ENCODE data around the gene DTHD1.

The DTHD1 gene

DNA sequence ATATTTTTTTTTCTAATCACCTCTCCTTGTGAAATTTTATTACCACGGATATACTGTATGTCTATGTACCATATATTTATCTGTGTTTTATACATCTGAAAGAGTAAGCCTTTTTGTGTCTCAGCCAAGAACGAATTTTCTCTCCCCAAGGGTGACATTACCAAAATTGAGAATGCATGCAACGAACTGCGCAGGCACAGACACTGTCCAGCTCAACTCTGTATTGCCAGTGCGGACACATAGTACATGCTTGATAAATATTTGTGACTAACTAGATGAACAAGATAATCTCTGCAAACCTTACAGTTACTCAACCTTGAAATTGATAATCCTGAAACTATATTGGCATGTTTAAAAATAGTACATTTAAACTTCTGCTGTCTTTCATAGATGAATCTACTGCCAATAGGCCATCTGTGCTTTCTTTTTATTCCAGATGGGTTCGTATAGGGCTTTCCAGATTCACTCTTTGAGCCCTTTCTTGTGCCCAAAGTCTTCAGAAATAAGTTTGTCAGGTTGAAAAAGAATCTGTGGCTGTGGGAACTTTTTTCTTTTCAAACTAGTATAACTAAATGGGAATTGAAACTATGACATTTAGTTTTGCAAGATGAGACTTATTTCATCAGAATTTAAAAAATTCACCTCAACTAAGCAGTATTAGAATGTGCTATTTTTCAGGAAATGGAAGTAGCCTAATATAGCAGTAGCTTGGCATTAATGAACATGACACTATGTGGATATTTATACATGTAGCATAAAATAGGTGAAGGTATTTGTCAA is 38.9 kb downstream of the DTHD1 start:
- no peak for DNase-seq

- no peak for DNase-seq
Observed at GRCh38 chr4:36321176-36321575, 39.8 kb downstream of the DTHD1 start.

- no peak for DNase-seq
Observed at GRCh38 chr4:36322921-36323354, 41.5 kb downstream of the DTHD1 start.

- DNase-seq = no peak
Observed at GRCh38 chr4:36323816-36324419, 42.5 kb downstream of the DTHD1 start.

DNA sequence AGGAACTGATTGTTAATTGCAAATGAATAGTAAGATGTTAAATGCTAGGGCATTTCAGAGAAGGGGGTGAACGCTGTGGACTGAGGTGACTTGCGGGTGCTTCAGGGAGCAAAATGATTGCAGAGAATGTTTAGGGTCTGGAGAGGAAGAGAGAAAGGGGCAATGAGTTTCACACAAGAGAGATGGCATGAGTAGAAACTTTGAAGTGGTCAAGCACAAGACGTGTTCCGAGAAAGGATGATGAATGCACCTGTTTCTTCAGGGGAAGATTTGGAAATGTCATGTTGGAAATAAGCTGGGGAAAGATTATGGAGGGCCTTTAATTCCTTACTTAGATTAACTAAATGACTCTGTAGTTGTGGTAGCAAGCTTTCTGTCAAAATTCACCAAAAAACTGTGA is 43.4 kb downstream of the DTHD1 start:
- DNase-seq = no peak

DNA sequence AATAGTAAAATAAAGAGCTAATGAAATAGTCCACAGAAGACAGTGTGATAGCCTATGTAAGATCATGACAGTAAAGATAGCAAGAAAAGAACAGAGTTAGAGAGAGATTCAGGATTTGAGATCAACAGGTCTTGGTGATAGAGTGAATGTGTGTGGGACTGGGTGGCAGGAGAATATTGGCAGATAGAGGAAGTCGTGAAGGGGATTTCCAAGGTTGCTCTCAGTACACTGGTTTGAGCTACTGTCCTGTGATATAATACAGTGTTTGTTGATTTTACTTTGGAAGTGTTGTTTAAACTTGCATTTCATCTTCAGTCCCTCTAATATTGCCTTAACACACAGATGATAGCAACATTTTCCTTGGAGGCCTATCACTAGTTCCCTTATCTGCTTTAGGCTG is 44.1 kb downstream of the DTHD1 start:
- DNase-seq = no peak

DNA sequence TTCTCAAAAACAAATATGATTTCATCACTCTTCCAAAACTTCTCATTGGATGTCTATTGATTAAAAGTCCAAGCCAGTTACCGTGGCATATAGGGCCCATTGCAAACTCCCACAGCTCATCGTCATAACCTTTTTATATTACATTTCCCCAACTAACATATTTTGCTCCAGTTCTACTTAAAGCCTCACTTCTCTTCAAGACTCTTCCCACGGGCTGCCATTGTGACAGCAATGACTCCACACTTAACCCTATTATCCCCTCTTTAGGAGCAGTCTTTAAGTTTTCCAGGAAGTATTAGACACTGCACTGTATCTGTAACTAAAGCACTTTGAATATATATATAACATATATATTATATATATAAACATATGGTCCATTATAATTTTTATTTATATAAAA is 44.5 kb downstream of the DTHD1 start:
- no peak for DNase-seq

DNA sequence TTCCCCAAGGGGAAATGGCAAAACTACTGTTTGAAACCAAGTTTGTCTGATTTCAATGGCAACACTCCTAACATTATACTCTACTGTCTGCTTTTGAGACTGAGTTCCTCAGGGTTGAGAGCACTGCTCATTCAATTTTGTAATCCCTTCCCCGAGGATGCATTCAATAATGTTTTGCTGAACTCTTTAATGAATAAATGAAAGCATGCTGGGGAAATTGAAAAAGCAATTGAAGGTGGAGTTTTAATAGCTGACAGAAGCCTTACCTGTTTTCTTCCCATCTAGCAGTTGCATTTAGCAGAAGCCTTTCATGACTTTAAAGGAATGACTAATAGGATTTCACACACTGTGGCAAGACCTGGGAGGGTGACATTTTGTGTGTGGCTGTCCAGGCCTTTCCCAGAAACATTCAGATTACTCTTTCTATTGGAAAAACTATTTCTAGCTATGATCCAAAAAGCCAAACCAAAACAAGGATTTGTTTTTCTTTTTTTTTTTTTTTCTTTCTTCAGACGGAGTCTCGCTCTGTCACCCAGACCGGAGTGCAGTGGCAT is 45.1 kb downstream of the DTHD1 start:
- no peak for DNase-seq

DNA sequence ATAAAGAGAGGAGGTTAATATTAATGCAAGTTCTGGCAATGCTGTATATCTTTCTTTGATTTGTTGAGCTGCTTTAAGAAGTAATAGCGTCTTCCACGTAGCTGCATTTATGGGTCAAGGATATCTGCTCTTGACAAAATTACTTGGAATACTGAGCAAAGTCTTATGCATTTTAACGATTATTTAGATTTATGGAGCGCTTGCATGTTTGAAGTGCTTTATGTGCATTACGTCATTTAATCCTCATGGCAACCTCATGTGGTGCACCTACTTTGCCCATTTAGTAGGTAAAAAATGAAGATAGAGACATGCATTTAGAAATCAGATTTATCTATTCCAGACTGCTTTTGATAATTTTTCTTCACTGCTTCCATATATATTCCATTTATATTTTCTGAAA is 46.0 kb downstream of the DTHD1 start:
- no peak for DNase-seq

DNA sequence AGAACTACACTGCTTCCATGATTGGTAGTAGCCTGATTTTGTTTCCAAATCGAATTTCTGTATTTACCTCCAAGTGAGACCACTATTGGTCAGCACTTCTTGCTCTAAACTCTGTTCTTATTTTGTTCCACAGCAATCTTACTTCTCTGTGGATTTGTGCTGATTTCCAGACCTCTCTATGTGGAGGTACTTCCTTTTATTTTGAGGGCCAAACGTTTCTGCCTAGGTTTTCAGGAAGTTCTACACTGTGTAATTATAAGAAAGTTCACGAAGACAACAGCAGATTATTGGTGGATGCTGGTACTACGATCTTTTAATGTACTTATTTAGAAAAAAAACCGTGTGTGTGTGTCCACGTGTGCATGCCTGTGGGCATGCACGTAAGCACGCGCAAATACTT is 46.7 kb downstream of the DTHD1 start:
- DNase-seq = no peak

GRCh38 chr4:36329228-36329627 is 47.8 kb downstream of the DTHD1 start:
- DNase-seq = no peak

DNA sequence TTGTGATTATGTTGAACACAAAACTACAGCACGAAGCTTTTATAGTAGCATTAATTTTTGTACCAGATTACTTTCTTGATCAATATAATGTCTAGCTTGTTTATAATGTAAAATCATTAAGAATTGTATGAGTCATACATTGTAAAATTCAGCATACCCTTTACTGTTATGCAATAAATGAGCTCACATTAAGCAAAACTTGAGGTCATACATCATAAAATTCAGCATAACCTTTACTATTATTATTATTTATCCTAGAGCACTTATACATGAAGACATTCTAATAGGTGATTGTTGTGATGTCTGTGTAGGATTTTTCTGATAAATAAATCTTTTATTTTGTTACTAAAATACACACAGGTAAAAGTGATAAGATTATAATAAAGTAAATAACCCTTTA is 49.4 kb downstream of the DTHD1 start:
- no peak for DNase-seq

- DNase-seq = no peak
Observed at GRCh38 chr4:36332023-36332781, 50.8 kb downstream of the DTHD1 start.

GRCh38 chr4:36332782-36333131 is 51.3 kb downstream of the DTHD1 start:
- DNase-seq = no peak

GRCh38 chr4:36333303-36333877 is 52.0 kb downstream of the DTHD1 start:
- DNase-seq = no peak

GRCh38 chr4:36337665-36338185 is 56.3 kb downstream of the DTHD1 start:
- DNase-seq = no peak

DNA sequence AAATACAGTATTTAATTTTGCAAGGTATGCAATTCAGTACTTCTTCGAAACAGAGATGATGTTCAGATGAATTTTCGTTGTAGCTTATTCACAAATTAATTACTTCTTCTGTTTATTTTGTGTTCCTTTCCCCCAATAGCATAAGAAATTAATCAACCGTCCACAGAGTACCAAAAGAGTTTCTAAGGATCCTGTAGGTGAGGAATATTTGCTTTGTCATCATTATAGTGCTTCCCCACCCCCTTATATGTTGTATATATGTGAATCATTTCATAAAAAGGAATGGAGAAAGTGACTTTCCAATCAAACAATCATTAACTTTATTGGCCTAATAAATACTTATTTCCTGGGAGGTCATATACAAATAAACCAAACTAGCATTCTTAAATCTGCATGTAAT is 57.6 kb downstream of the DTHD1 start:
- no peak for DNase-seq

GRCh38 chr4:36341936-36342335 is 60.5 kb downstream of the DTHD1 start:
- DNase-seq = no peak

GRCh38 chr4:36343501-36344175 is 62.2 kb downstream of the DTHD1 start:
- DNase-seq = no peak

- no peak for DNase-seq
Observed at GRCh38 chr4:36348403-36348938, 67.1 kb downstream of the DTHD1 start.

DNA sequence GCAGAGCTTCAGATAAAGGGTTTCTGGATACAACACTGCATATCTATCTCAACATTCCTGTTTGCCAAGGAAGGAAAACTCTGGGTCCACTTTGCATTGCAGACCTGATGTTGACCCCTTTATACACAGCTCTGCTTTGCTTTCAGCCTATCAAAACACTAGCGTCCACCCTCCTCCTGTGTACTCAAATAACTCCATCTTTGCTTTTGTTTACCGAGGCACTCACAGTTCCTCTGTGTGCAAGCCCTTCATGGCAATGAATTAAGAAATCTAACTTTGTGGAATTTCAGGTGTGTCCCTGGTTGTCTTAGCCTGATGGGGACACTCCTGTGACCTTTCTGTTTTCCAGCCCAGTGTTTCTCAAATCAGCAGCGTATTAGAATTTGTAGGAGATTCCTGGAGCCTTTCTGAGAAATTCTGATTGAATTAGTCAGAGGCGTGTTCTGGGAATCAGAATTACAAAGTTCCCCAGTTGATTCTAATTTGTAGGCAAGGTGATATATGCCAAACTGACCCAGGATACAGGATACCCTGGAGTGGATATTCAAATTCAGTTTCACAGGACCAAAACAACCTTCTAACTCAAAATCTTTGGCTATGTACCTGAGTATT is 68.6 kb downstream of the DTHD1 start:
- DNase-seq = no peak

Measured in NCI-H1694 (cell line).